GM21576 (cell line): ENCODE data around the gene FITM1.

Experiments
- ATAC-seq: cut with Tn5 transposase; IDR thresholded peaks from one replicate; pipeline ENCODE4 v1.9.1; 2021; ENCODE audit warnings: mild to moderate bottlenecking, moderate library complexity; ENCODE audit not compliant: unreplicated experiment

The FITM1 gene

GRCh38 chr14:24137529-24138395 lies 7.3 kb downstream of the FITM1 start:
- ATAC-seq, result no peak

- ATAC-seq, result no peak
Observed at GRCh38 chr14:24138396-24139271, 8.2 kb downstream of the FITM1 start.

GRCh38 chr14:24139272-24139934 lies 8.9 kb downstream of the FITM1 start:
- no peak for ATAC-seq

- ATAC-seq, result peak; percentile 85
Observed at GRCh38 chr14:24141097-24141880, 10.8 kb downstream of the FITM1 start, which contains the start of gene EMC9. Gene EMC9 (minus strand): TSS chr14:24141591. CDS start chr14:24141304, 287 bp downstream.

- no peak for ATAC-seq
Observed at GRCh38 chr14:24143511-24143910, 13.1 kb downstream of the FITM1 start.

- no peak for ATAC-seq
Observed at GRCh38 chr14:24144451-24144850, 14.0 kb downstream of the FITM1 start.

- no peak for ATAC-seq
Observed at GRCh38 chr14:24145219-24145618, 14.8 kb downstream of the FITM1 start.

- no peak for ATAC-seq
Observed at GRCh38 chr14:24145690-24146452, 15.4 kb downstream of the FITM1 start.

GRCh38 chr14:24146453-24146977 lies 16.1 kb downstream of the FITM1 start, which contains the start of gene PSME2:
Gene PSME2 (minus strand): TSS chr14:24146610. CDS start chr14:24146581, 29 bp downstream.
- ATAC-seq, result peak; percentile 56

GRCh38 chr14:24146978-24147760 lies 16.7 kb downstream of the FITM1 start, which contains the start of gene RNF31:
Gene RNF31 (plus strand): TSS chr14:24147498. CDS start chr14:24147699, 201 bp downstream.
- ATAC-seq, result peak; percentile 85

- no peak for ATAC-seq
Observed at GRCh38 chr14:24147761-24148428, 17.4 kb downstream of the FITM1 start.

GRCh38 chr14:24149302-24149969 lies 19.0 kb downstream of the FITM1 start:
- ATAC-seq, result no peak

GRCh38 chr14:24150061-24150460 lies 19.6 kb downstream of the FITM1 start:
- no peak for ATAC-seq

- ATAC-seq, result no peak
Observed at GRCh38 chr14:24150567-24150966, 20.1 kb downstream of the FITM1 start.

GRCh38 chr14:24150993-24151392 lies 20.5 kb downstream of the FITM1 start:
- no peak for ATAC-seq

- ATAC-seq, result no peak
Observed at GRCh38 chr14:24151404-24152080, 21.1 kb downstream of the FITM1 start.

- no peak for ATAC-seq
Observed at GRCh38 chr14:24155100-24155499, 24.6 kb downstream of the FITM1 start.
